Measurements from ENCODE around the gene TMEM37. TPM values are rescaled to one million over a fixed set of nuclear protein-coding genes. Genes with fewer than 3 reads are reported as not detected.

The TMEM37 gene
- total RNA-seq, 4 donors from 2014 or later = 1.6 to 10.0 (median 7.7) TPM

GRCh38 chr2:119441376-119442225 lies 9.9 kb downstream of the TMEM37 start:
- no peaks in the 10 kb centered on the region for H3K9me3 ChIP-seq
- peaks cover 3% of the 10 kb centered on the region for H3K27me3 ChIP-seq
- 85% methylated on average over 6 of the region's 8 CpGs for WGBS
- H3K36me3 ChIP-seq = no peaks in the 10 kb centered on the region
- no peak for DNase-seq (ENCODE audit: low spot score in 2 of 2)
- H3K4me1 ChIP-seq = no peaks in the 10 kb centered on the region
- no peak overlapping the region for H3K4me3 ChIP-seq
- H3K27ac ChIP-seq = no peak overlapping the region
- TF ChIP-seq CTCF (IDR thresholded peaks at IDR 0.05) (no peak), EP300 (IDR thresholded peaks at IDR 0.05) (no peak), POLR2AphosphoS5 (IDR thresholded peaks at IDR 0.05) (no peak), POLR2A (IDR thresholded peaks at IDR 0.05) (no peak)

GRCh38 chr2:119442226-119442619 lies 10.6 kb downstream of the TMEM37 start:
- DNase-seq (ENCODE audit: low spot score in 2 of 2) = peak in 1 of 2 donors; percentile 55
- Histone ChIP-seq H3K9me3 (no peaks in the 10 kb centered on the region), H3K27ac (no peak overlapping the region), H3K4me1 (no peaks in the 10 kb centered on the region), H3K36me3 (no peaks in the 10 kb centered on the region), H3K27me3 (peaks cover 4% of the 10 kb centered on the region), H3K4me3 (no peak overlapping the region)
- WGBS = 81% methylated on average over 7 of the region's 7 CpGs
- TF ChIP-seq EP300 (IDR thresholded peaks at IDR 0.05) (no peak), POLR2A (IDR thresholded peaks at IDR 0.05) (no peak), CTCF (IDR thresholded peaks at IDR 0.05) (no peak), POLR2AphosphoS5 (IDR thresholded peaks at IDR 0.05) (no peak)

GRCh38 chr2:119442850-119443249 lies 11.2 kb downstream of the TMEM37 start:
- WGBS = 93% methylated on average over 6 of the region's 11 CpGs
- H3K4me3 ChIP-seq = no peak overlapping the region
- TF ChIP-seq POLR2AphosphoS5 (IDR thresholded peaks at IDR 0.05) (no peak), EP300 (IDR thresholded peaks at IDR 0.05) (no peak), CTCF (IDR thresholded peaks at IDR 0.05) (no peak), POLR2A (IDR thresholded peaks at IDR 0.05) (no peak)
- no peaks in the 10 kb centered on the region for H3K4me1 ChIP-seq
- no peaks in the 10 kb centered on the region for H3K36me3 ChIP-seq
- peaks cover 4% of the 10 kb centered on the region for H3K27me3 ChIP-seq
- peak in 1 of 2 donors; percentile 41 for DNase-seq (ENCODE audit: low spot score in 2 of 2)
- H3K9me3 ChIP-seq = no peaks in the 10 kb centered on the region
- H3K27ac ChIP-seq = no peak overlapping the region

- peaks cover 4% of the 10 kb centered on the region for H3K4me1 ChIP-seq
- no peaks in the 10 kb centered on the region for H3K9me3 ChIP-seq
- WGBS = 59% methylated on average over 9 of the region's 9 CpGs
- H3K36me3 ChIP-seq = no peaks in the 10 kb centered on the region
- TF ChIP-seq POLR2AphosphoS5 (IDR thresholded peaks at IDR 0.05) (no peak), CTCF (IDR thresholded peaks at IDR 0.05) (no peak), POLR2A (IDR thresholded peaks at IDR 0.05) (no peak), EP300 (IDR thresholded peaks at IDR 0.05) (no peak)
- no peak for DNase-seq (ENCODE audit: low spot score in 2 of 2)
- no peak overlapping the region for H3K27ac ChIP-seq
- H3K27me3 ChIP-seq = peaks cover 10% of the 10 kb centered on the region
- H3K4me3 ChIP-seq = no peak overlapping the region
These were observed 14.4 kb downstream of the TMEM37 start for GRCh38 chr2:119446037-119446436.

- Histone ChIP-seq H3K36me3 (no peaks in the 10 kb centered on the region), H3K9me3 (no peaks in the 10 kb centered on the region), H3K27ac (no peak overlapping the region), H3K4me3 (no peak overlapping the region), H3K4me1 (peaks cover 4% of the 10 kb centered on the region), H3K27me3 (peaks cover 21% of the 10 kb centered on the region)
- no peak for DNase-seq (ENCODE audit: low spot score in 2 of 2)
- 78% methylated on average over 9 of the region's 9 CpGs for WGBS
- TF ChIP-seq POLR2AphosphoS5 (IDR thresholded peaks at IDR 0.05) (no peak), CTCF (IDR thresholded peaks at IDR 0.05) (no peak), POLR2A (IDR thresholded peaks at IDR 0.05) (no peak), EP300 (IDR thresholded peaks at IDR 0.05) (no peak)
These were observed 16.9 kb downstream of the TMEM37 start for GRCh38 chr2:119448427-119449141.
